HepG2 (cell line): ENCODE measurements around the gene MRFAP1L1. TPM values are rescaled to one million over a fixed set of nuclear protein-coding genes. Genes with fewer than 3 reads are reported as not detected.
A peak's percentile ranks its signal among the peaks of the same experiment; 100 is the strongest.

ENCODE experiments used
- ARNT ChIP-seq: fragments of 450-650 bp; IDR thresholded peaks from 2 replicates; pipeline ENCODE4 v1.6.1; 2017
- CCAR2 ChIP-seq: fragments of 200-400 bp; formaldehyde crosslinking; optimal IDR thresholded peaks from 2 replicates; pipeline ENCODE3; 2018; ENCODE audit warnings: low read depth, mild to moderate bottlenecking, low read length, moderate library complexity
- CEBPB ChIP-seq: IDR thresholded peaks from 2 replicates; pipeline ENCODE4 v1.6.1; 2011; ENCODE audit warnings: low read depth, low read length, improper control_type of control experiment, borderline replicate concordance
- E2F2 ChIP-seq: sonication (generic); formaldehyde crosslinking; IDR thresholded peaks from 2 replicates; pipeline ENCODE4 v1.4.0; 2020; ENCODE audit warnings: missing genetic modification reagents, borderline replicate concordance
- ETV6 ChIP-seq: sonication (generic); formaldehyde crosslinking; conservative IDR thresholded peaks from 2 replicates; pipeline ENCODE4 v1.4.0; 2020; ENCODE audit warnings: missing genetic modification reagents
- FOXA3 ChIP-seq: IDR thresholded peaks from 2 replicates; pipeline ENCODE4 v1.6.1; 2016; ENCODE audit warnings: missing genetic modification reagents, missing compliant biosample characterization
- GPN1 ChIP-seq: sonication (generic); formaldehyde crosslinking; IDR thresholded peaks from 2 replicates; pipeline ENCODE4 v1.5.1; 2020; ENCODE audit warnings: missing genetic modification reagents, borderline replicate concordance
- ISX ChIP-seq: sonication (generic); formaldehyde crosslinking; conservative IDR thresholded peaks from 2 replicates; pipeline ENCODE4 v1.5.0; 2020; ENCODE audit warnings: missing genetic modification reagents
- MAZ ChIP-seq, 2 experiments: sonication (generic) in 1 of 2; formaldehyde crosslinking in 1 of 2; IDR thresholded peaks; 2 replicates each; pipeline versions ENCODE4 v1.5.0 to v1.6.1; 2012 to 2020; ENCODE audit warnings: low read depth in 2 of 2, mild to moderate bottlenecking in 2 of 2, borderline replicate concordance in 1 of 2, improper control_type of control experiment in 1 of 2, low read length in 1 of 2, missing genetic modification reagents in 1 of 2, moderate library complexity in 1 of 2
- SIX1 ChIP-seq: sonication (generic); formaldehyde crosslinking; IDR thresholded peaks from 2 replicates; pipeline ENCODE4 v1.4.0; 2020; ENCODE audit warnings: missing genetic modification reagents, borderline replicate concordance
- SNAPC5 ChIP-seq: sonication (generic); formaldehyde crosslinking; IDR thresholded peaks from 2 replicates; pipeline ENCODE4 v1.8.1; 2023; ENCODE audit warnings: mild to moderate bottlenecking, missing genetic modification reagents, borderline replicate concordance
- SNRNP70 ChIP-seq: fragments of 200-400 bp; formaldehyde crosslinking; IDR thresholded peaks from 2 replicates; pipeline ENCODE4 v1.6.1; 2017; ENCODE audit warnings: mild to moderate bottlenecking, low read depth, low read length, moderate library complexity
- SRF ChIP-seq: IDR thresholded peaks from 2 replicates; pipeline ENCODE4 v1.6.1; 2011; ENCODE audit warnings: mild to moderate bottlenecking, low read depth, low read length, moderate library complexity
- TBP ChIP-seq: sonication (generic); formaldehyde crosslinking; IDR thresholded peaks from 2 replicates; pipeline ENCODE4 v1.5.0; 2020; ENCODE audit warnings: missing genetic modification reagents
- TSC22D2 ChIP-seq: sonication (generic); formaldehyde crosslinking; IDR thresholded peaks from 2 replicates; pipeline ENCODE4 v1.5.1; 2020; ENCODE audit warnings: missing genetic modification reagents, mild to moderate bottlenecking, borderline replicate concordance
- ZNF274 ChIP-seq: sonication (generic); formaldehyde crosslinking; IDR thresholded peaks from 2 replicates; pipeline ENCODE4 v1.5.1; 2020; ENCODE audit warnings: mild to moderate bottlenecking, missing genetic modification reagents
- ZNF362 ChIP-seq: sonication (generic); formaldehyde crosslinking; IDR thresholded peaks from 2 replicates; pipeline ENCODE4 v1.4.0; 2020; ENCODE audit warnings: missing genetic modification reagents, mild to moderate bottlenecking, borderline replicate concordance
- ZNF569 ChIP-seq: sonication (generic); formaldehyde crosslinking; IDR thresholded peaks from 2 replicates; pipeline ENCODE4 v1.5.0; 2020; ENCODE audit warnings: mild to moderate bottlenecking, missing genetic modification reagents, moderate library complexity, borderline replicate concordance
- ZNF780A ChIP-seq: sonication (generic); formaldehyde crosslinking; IDR thresholded peaks from 2 replicates; pipeline ENCODE4 v1.8.0; 2022; ENCODE audit warnings: mild to moderate bottlenecking, missing genetic modification reagents, moderate library complexity
- polyA plus RNA-seq, 8 experiments: library from polyadenylated mRNA; depleted of rRNA in 3 of 8; stranded (reverse) in 7 of 8; unstranded in 1 of 8; fragments of >200 nt; fragmentation: Illumina TruSeq in 4 of 8; extraction: Trizol in 4 of 8; gene quantifications; 2 replicates each; pipeline versions ENCODE4 v1.2.1 to v1.2.3, GENCODE V29; 2011 to 2016; ENCODE audit warnings: low read depth in 4 of 8, missing spikeins in 1 of 8, mixed read lengths in 1 of 8; ENCODE audit not compliant: insufficient read depth in 1 of 8
- total RNA-seq, 5 experiments: library from RNA; depleted of rRNA; stranded (reverse); fragments of >200 nt; fragmentation: Illumina TruSeq; extraction: Trizol; gene quantifications; 2 replicates each; pipeline ENCODE4 v1.2.3, GENCODE V29; 2016; ENCODE audit warnings: low read depth in 1 of 5
- TF ChIP-seq, protein P1 (sequence below): sonication (generic); formaldehyde crosslinking; IDR thresholded peaks from 2 replicates; pipeline ENCODE4 v1.4.0; 2020; ENCODE audit warnings: missing genetic modification reagents
- TF ChIP-seq, protein P2 (sequence below): sonication (generic); formaldehyde crosslinking; IDR thresholded peaks from 2 replicates; pipeline ENCODE4 v1.4.0; 2020; ENCODE audit warnings: missing genetic modification reagents

Gene MRFAP1L1
- total and polyA plus RNA-seq, 2 of the 13 experiments (the other 11 are each of a cell fraction or from before 2014, with no cell fraction given) = 44.8 to 76.6 TPM

- 0 out of 2 replicates have a peak, but pooled peaks have one; percentile 55 for TF ChIP-seq MAZ (IDR thresholded peaks at IDR 0.05; ENCODE audit: borderline replicate concordance, low read depth, low read length)
- TF ChIP-seq MAZ (CRISPR knock-in tag; IDR thresholded peaks at IDR 0.05; ENCODE audit: low read depth) = peak; percentile 44; the same call in 1 of the 2 replicates
- no peak for TF ChIP-seq ARNT
- TF ChIP-seq SIX1 = no peak
- no peak; the same call in 1 of the 2 replicates for TF ChIP-seq ETV6 (CRISPR knock-in tag)
- TF ChIP-seq ZNF362 = peak; percentile 48; the same call in 1 of the 2 replicates
- TF ChIP-seq ISX (CRISPR knock-in tag) = 0 out of 2 replicates have a peak, but pooled peaks have one; percentile 55
- TF ChIP-seq TBP = no peak
- no peak for TF ChIP-seq SNRNP70
- 0 out of 2 replicates have a peak, but pooled peaks have one; percentile 26 for TF ChIP-seq FOXA3
- TF ChIP-seq GPN1 (CRISPR knock-in tag) = no peak
- TF ChIP-seq, protein P1, sequence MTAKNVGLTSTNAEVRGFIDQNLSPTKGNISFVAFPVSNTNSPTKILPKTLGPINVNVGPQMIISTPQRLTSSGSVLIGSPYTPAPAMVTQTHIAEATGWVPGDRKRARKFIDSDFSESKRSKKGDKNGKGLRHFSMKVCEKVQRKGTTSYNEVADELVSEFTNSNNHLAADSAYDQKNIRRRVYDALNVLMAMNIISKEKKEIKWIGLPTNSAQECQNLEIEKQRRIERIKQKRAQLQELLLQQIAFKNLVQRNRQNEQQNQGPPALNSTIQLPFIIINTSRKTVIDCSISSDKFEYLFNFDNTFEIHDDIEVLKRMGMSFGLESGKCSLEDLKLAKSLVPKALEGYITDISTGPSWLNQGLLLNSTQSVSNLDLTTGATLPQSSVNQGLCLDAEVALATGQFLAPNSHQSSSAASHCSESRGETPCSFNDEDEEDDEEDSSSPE = peak; percentile 97
- no peak; the same call in 1 of the 2 replicates for TF ChIP-seq ZNF569
- TF ChIP-seq E2F2 (CRISPR knock-in tag) = no peak; the same call in 1 of the 2 replicates
- no peak for TF ChIP-seq SNAPC5
- TF ChIP-seq, protein P2, sequence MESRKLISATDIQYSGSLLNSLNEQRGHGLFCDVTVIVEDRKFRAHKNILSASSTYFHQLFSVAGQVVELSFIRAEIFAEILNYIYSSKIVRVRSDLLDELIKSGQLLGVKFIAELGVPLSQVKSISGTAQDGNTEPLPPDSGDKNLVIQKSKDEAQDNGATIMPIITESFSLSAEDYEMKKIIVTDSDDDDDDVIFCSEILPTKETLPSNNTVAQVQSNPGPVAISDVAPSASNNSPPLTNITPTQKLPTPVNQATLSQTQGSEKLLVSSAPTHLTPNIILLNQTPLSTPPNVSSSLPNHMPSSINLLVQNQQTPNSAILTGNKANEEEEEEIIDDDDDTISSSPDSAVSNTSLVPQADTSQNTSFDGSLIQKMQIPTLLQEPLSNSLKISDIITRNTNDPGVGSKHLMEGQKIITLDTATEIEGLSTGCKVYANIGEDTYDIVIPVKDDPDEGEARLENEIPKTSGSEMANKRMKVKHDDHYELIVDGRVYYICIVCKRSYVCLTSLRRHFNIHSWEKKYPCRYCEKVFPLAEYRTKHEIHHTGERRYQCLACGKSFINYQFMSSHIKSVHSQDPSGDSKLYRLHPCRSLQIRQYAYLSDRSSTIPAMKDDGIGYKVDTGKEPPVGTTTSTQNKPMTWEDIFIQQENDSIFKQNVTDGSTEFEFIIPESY (CRISPR knock-in tag) = peak; percentile 38; the same call in 1 of the 2 replicates
- no peak for TF ChIP-seq CEBPB
- TF ChIP-seq ZNF780A (CRISPR knock-in tag) = no peak; the same call in none of the 2 replicates
- TF ChIP-seq TSC22D2 = no peak
- TF ChIP-seq CCAR2 = no peak
- no peak for TF ChIP-seq SRF
- peak; percentile 51; the same call in 1 of the 2 replicates for TF ChIP-seq ZNF274 (CRISPR knock-in tag)
Observed at GRCh38 chr4:6673660-6674499, 35.8 kb downstream of the MRFAP1L1 start (continued).
